ENCODE measurements around the gene GRID1.

Gene GRID1

GRCh38 chr10:86234107-86234506 is 132.5 kb downstream of the GRID1 start:
- no peak overlapping the region for H3K4me3 ChIP-seq (ENCODE audit: low read depth, low read length)

GRCh38 chr10:86233131-86233530 is 133.5 kb downstream of the GRID1 start:
- no peak overlapping the region for H3K4me3 ChIP-seq (ENCODE audit: low read depth, low read length)

GRCh38 chr10:86232644-86233043 is 134.0 kb downstream of the GRID1 start:
- H3K4me3 ChIP-seq (ENCODE audit: low read depth, low read length): no peak overlapping the region

- H3K4me3 ChIP-seq (ENCODE audit: low read depth, low read length): no peak overlapping the region
Measured at GRCh38 chr10:86231796-86232560, 134.6 kb downstream of the GRID1 start.

- H3K4me3 ChIP-seq (ENCODE audit: low read depth, low read length): no peak overlapping the region
Measured at GRCh38 chr10:86230557-86231180, 135.9 kb downstream of the GRID1 start.

- H3K4me3 ChIP-seq (ENCODE audit: low read depth, low read length): no peak overlapping the region
Measured at GRCh38 chr10:86229811-86230556, 136.6 kb downstream of the GRID1 start.

- H3K4me3 ChIP-seq (ENCODE audit: low read depth, low read length): no peak overlapping the region
Measured at GRCh38 chr10:86229376-86229775, 137.2 kb downstream of the GRID1 start.

- no peak overlapping the region for H3K4me3 ChIP-seq (ENCODE audit: low read depth, low read length)
Measured at GRCh38 chr10:86227501-86228258, 138.9 kb downstream of the GRID1 start.

GRCh38 chr10:86226781-86227201 is 139.8 kb downstream of the GRID1 start:
- no peak overlapping the region for H3K4me3 ChIP-seq (ENCODE audit: low read depth, low read length)

GRCh38 chr10:86226016-86226415 is 140.6 kb downstream of the GRID1 start:
- no peak overlapping the region for H3K4me3 ChIP-seq (ENCODE audit: low read depth, low read length)

GRCh38 chr10:86225103-86225782 is 141.4 kb downstream of the GRID1 start:
- no peak overlapping the region for H3K4me3 ChIP-seq (ENCODE audit: low read depth, low read length)

- H3K4me3 ChIP-seq (ENCODE audit: low read depth, low read length): no peak overlapping the region
Measured at GRCh38 chr10:86224354-86225102, 142.1 kb downstream of the GRID1 start.

- no peak overlapping the region for H3K4me3 ChIP-seq (ENCODE audit: low read depth, low read length)
Measured at GRCh38 chr10:86223256-86223655, 143.3 kb downstream of the GRID1 start.

GRCh38 chr10:86222687-86223086 is 143.9 kb downstream of the GRID1 start:
- no peak overlapping the region for H3K4me3 ChIP-seq (ENCODE audit: low read depth, low read length)

- no peak overlapping the region for H3K4me3 ChIP-seq (ENCODE audit: low read depth, low read length)
Measured at GRCh38 chr10:86222336-86222650, 144.3 kb downstream of the GRID1 start.

- no peak overlapping the region for H3K4me3 ChIP-seq (ENCODE audit: low read depth, low read length)
Measured at GRCh38 chr10:86221442-86222335, 144.9 kb downstream of the GRID1 start.

- no peak overlapping the region for H3K4me3 ChIP-seq (ENCODE audit: low read depth, low read length)
Measured at GRCh38 chr10:86220626-86221025, 146.0 kb downstream of the GRID1 start.

- no peak overlapping the region for H3K4me3 ChIP-seq (ENCODE audit: low read depth, low read length)
Measured at GRCh38 chr10:86219271-86219670, 147.3 kb downstream of the GRID1 start.

GRCh38 chr10:86218842-86219241 is 147.8 kb downstream of the GRID1 start:
- H3K4me3 ChIP-seq (ENCODE audit: low read depth, low read length): no peak overlapping the region
